Lung (tissue), 12 donors: ENCODE data around the gene SLC16A10. TPM values are rescaled to one million over a fixed set of nuclear protein-coding genes. Genes with fewer than 3 reads are reported as not detected.
"Not testable (repeated sequence)": the region's sequence is repeated elsewhere in the genome, so short reads cannot be mapped to it uniquely, and the experiment has no call there.

Source experiments
- ATAC-seq: fragments of 200-7000 bp; cut with Tn5 transposase; one replicate; pipeline ENCODE4 v1.9.1; 2020; ENCODE audit warnings: moderate number of reproducible peaks; ENCODE audit not compliant: insufficient read depth, low FRiP score
- DNase-seq, 3 donors: peaks; one replicate each; pipeline ENCODE4 v3.0.0-alpha.2; 2013 to 2017
- H3K27ac ChIP-seq, 2 donors: one replicate each; pipeline ENCODE4 v1.5.1; 2013; ENCODE audit warnings: mild to moderate bottlenecking in 2 of 2, moderate library complexity in 2 of 2, control low read depth in 1 of 2, inconsistent platforms in 1 of 2, low read depth in 1 of 2, low read length in 1 of 2
- H3K27me3 ChIP-seq, 3 donors: one replicate each; pipeline ENCODE4 v1.5.1; 2013; ENCODE audit warnings: low read length in 2 of 3; ENCODE audit not compliant: control insufficient read depth in 3 of 3, insufficient read depth in 3 of 3
- H3K36me3 ChIP-seq, 4 donors: one replicate each; pipeline ENCODE4 v1.5.1; 2013; ENCODE audit warnings: low read length in 4 of 4, mild to moderate bottlenecking in 1 of 4, moderate library complexity in 1 of 4; ENCODE audit not compliant: control insufficient read depth in 4 of 4, insufficient read depth in 4 of 4
- H3K4me1 ChIP-seq, 5 donors: one replicate each; pipeline ENCODE4 v1.5.1; 2013; ENCODE audit warnings: low read length in 5 of 5, mild to moderate bottlenecking in 2 of 5, moderate library complexity in 1 of 5; ENCODE audit not compliant: control insufficient read depth in 5 of 5, insufficient read depth in 5 of 5
- H3K4me3 ChIP-seq: one replicate; pipeline ENCODE4 v1.5.1; 2013; ENCODE audit warnings: mild to moderate bottlenecking, control low read depth, moderate library complexity
- H3K9ac ChIP-seq, 2 donors: one replicate each; pipeline ENCODE4 v1.5.1; 2013; ENCODE audit warnings: low read length in 2 of 2, control low read depth in 1 of 2; ENCODE audit not compliant: insufficient read depth in 1 of 2
- H3K9me3 ChIP-seq, 4 donors: one replicate each; pipeline ENCODE4 v1.5.1; 2013; ENCODE audit warnings: low read length in 3 of 4, mild to moderate bottlenecking in 1 of 4, moderate library complexity in 1 of 4; ENCODE audit not compliant: control insufficient read depth in 4 of 4, insufficient read depth in 3 of 4
- WGBS, 2 donors: extraction: QIAGEN DNeasy Blood & Tissue Kit; methylation state at CpG; one replicate each; pipeline ENCODE4 v1.1.7; 2013; 5-methylcytosine and 5-hydroxymethylcytosine counted together
- polyA plus RNA-seq, 2 donors: library from polyadenylated mRNA; stranded (reverse); fragments of 200-250 nt; gene quantifications; one replicate each; pipeline ENCODE4 v1.2.1, GENCODE V29; 2013
- total RNA-seq, 2 donors: library from RNA; depleted of rRNA in 1 of 2; stranded (reverse); fragments of >200 nt in 1 of 2; gene quantifications; one replicate each; pipeline ENCODE4 v1.2.1, GENCODE V29; 2014 to 2021
- TF ChIP-seq, protein P1 (sequence below): IDR thresholded peaks from 2 replicates; pipeline ENCODE4 v1.5.1; 2012; ENCODE audit warnings: mild to moderate bottlenecking; ENCODE audit errors: control extremely low read depth, extremely low read depth
- donor health status: control.
- donor health status: control.
- donor health status: Bipolar disorder and iron deficiency.
- donor health status: healthy.
- donor health status: DM: yes; HTN: yes; CAD: no.

The SLC16A10 gene
- total and polyA plus RNA-seq, 4 donors = 2.0 to 10.5 (median 9.6) TPM

DNA sequence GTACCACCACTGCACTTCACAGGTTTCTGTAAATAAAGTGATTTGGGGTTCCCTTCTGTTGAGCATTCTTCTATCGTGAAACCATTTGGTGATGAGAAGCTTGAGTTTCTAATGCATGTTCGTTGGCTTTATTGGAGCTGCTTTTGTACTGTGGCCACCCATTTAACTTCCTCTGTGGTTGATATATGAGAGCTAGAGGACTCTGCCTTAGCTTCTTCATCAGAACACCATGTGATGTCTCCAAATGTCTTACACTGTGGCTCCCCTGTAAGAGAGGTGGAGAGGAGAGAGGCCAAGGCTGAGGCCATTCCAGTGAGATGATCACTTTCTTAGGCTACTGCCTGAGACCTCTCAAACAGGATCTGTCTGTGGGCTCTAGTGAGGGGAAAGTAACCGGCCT lies 114.5 kb downstream of the SLC16A10 start:
- Histone ChIP-seq H3K4me3 (no peak overlapping the region), H3K9me3 (no peaks in the 10 kb centered on the region), H3K9ac (no peak overlapping the region), H3K27ac (no peak overlapping the region), H3K4me1 (peaks cover 0 to 5% (median 3%) of the 10 kb centered on the region in 5 donors), H3K36me3 (no peaks in the 10 kb centered on the region), H3K27me3 (no peaks in the 10 kb centered on the region)
- no peak for DNase-seq
- WGBS, 2 donors = 80 to 84% methylated on average over 3 of the region's 3 CpGs
- no peak for ATAC-seq
- TF ChIP-seq, protein P1, sequence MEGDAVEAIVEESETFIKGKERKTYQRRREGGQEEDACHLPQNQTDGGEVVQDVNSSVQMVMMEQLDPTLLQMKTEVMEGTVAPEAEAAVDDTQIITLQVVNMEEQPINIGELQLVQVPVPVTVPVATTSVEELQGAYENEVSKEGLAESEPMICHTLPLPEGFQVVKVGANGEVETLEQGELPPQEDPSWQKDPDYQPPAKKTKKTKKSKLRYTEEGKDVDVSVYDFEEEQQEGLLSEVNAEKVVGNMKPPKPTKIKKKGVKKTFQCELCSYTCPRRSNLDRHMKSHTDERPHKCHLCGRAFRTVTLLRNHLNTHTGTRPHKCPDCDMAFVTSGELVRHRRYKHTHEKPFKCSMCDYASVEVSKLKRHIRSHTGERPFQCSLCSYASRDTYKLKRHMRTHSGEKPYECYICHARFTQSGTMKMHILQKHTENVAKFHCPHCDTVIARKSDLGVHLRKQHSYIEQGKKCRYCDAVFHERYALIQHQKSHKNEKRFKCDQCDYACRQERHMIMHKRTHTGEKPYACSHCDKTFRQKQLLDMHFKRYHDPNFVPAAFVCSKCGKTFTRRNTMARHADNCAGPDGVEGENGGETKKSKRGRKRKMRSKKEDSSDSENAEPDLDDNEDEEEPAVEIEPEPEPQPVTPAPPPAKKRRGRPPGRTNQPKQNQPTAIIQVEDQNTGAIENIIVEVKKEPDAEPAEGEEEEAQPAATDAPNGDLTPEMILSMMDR = no peak

DNA sequence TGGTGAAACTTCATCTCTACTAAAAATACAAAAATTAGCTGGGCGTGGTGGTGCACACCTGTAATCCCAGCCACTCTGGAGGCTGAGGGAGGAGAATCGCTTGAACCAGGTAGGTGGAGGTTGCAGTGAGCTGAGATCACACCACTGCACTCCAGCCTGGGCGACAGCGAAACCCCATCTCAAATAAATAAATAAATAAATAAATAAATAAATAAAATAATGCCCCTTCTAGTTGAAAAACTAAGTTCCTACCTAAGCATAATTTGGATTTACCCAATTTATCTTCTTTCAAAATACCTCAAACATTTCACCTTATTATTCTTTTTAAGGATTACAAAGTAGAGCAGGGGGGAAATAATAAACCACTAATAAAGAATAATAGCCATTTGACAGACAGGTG lies 116.2 kb downstream of the SLC16A10 start:
- not testable (repeated sequence) for H3K4me1 ChIP-seq, ATAC-seq, H3K36me3 ChIP-seq, H3K4me3 ChIP-seq, H3K27ac ChIP-seq, H3K9me3 ChIP-seq, H3K27me3 ChIP-seq, DNase-seq, H3K9ac ChIP-seq
- 98 to 99% methylated on average over 4 of the region's 4 CpGs for WGBS, 2 donors

DNA sequence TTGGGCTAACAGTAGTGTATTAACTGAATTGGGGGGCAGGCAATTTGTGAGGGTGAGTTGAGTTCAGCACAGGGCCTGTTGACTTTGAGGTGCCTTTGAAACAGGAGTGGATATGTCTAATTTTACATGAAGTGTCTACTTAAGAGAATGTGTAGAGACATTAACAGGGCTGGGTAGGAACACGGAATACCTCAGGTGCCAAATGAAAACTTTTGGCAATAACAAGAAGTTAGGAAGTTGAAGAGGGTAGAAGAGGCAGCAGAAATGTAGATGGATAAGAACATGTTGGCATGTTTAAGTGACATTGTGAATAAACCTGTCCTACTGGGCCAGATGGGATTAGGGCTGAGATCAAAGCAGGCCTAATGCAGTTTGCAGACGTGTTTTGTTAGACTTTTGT lies 117.0 kb downstream of the SLC16A10 start:
- Histone ChIP-seq H3K36me3 (no peaks in the 10 kb centered on the region), H3K9ac (no peak overlapping the region), H3K27me3 (no peaks in the 10 kb centered on the region), H3K27ac (no peak overlapping the region), H3K4me3 (no peak overlapping the region), H3K9me3 (no peaks in the 10 kb centered on the region), H3K4me1 (peaks cover 0 to 5% (median 3%) of the 10 kb centered on the region in 5 donors)
- no peak for ATAC-seq
- 77 to 88% methylated on average over 2 of the region's 2 CpGs for WGBS, 2 donors
- DNase-seq = no peak
- TF ChIP-seq, protein P1 = no peak

DNA sequence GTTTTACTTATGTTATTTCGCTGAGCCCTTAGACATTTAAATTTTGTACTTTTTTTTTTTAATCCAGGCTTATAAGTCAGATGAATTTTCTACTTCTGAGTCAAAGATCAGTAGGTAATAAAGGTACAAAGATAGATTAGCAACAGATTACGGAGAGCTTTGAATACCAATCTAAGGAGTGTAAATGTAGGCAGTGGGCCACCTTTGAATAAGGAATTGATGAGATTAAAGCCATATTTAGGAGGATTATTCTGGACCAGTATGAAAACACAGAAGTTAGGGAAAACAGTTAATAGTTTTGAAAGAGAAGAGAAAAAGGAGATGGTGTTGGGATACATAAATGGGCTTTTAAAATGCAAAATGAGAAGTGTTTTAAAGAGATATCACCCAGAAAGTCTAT lies 117.6 kb downstream of the SLC16A10 start:
- H3K27ac ChIP-seq = no peak overlapping the region
- DNase-seq (no peak), ATAC-seq (no peak)
- no peaks in the 10 kb centered on the region for H3K9me3 ChIP-seq
- 95 to 99% methylated on average over 2 of the region's 2 CpGs for WGBS, 2 donors
- H3K36me3 ChIP-seq = no peaks in the 10 kb centered on the region
- no peak overlapping the region for H3K9ac ChIP-seq
- H3K4me3 ChIP-seq = no peak overlapping the region
- TF ChIP-seq, protein P1 = no peak
- peaks cover 0 to 5% (median 3%) of the 10 kb centered on the region in 5 donors for H3K4me1 ChIP-seq
- no peaks in the 10 kb centered on the region for H3K27me3 ChIP-seq
